ENCODE results near the gene CPAMD8. TPM values are rescaled to one million over a fixed set of nuclear protein-coding genes. Genes with fewer than 3 reads are reported as not detected.

Gene CPAMD8
- total RNA-seq, 1 donor from 2014 or later: 42.9 TPM

DNA sequence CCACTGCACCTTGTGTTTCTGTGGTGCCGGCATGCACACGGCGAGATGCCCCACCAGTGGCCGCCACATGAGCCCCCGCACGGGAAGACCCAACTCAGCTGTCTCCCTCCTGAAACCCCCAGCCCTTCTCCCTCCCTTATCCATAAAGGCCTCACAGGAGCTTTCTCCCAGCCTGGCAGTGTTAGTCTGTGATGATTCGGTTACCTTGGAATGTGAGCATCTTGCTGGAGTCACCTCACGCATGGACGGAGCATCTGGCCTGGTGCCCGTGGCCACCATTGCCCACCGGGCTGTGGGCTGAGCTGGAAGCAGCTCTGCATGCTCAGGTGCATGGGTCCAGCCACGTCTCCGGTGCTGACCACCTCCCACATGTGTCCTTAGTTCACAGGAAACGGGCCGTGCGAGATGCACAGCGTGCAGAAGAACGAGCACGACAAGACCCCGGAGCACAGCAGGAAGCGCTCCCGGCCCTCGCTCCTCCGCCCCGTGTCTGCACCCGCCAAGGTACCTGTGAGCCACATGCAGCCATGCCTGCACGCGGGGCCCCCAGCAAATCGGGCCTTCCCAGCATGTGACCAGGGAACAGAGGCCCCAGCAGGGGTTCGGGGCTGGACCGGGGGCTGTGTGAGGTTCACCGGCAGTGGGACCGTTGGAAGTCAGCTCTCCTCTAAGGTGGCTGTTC lies 175.4 kb downstream of the CPAMD8 start:
- Mint-ChIP-seq H3K4me1 (ENCODE audit: unreplicated experiment) (no peaks in the 10 kb centered on the region), H3K4me3 (no peak overlapping the region), H3K9me3 (no peaks in the 10 kb centered on the region), H3K27ac (no peak overlapping the region), H3K36me3 (peaks cover 20% of the 10 kb centered on the region), H3K27me3 (no peaks in the 10 kb centered on the region)
- DNase-seq (ENCODE audit: extremely low spot score, unreplicated experiment): no peak
- TF ChIP-seq, protein P1, sequence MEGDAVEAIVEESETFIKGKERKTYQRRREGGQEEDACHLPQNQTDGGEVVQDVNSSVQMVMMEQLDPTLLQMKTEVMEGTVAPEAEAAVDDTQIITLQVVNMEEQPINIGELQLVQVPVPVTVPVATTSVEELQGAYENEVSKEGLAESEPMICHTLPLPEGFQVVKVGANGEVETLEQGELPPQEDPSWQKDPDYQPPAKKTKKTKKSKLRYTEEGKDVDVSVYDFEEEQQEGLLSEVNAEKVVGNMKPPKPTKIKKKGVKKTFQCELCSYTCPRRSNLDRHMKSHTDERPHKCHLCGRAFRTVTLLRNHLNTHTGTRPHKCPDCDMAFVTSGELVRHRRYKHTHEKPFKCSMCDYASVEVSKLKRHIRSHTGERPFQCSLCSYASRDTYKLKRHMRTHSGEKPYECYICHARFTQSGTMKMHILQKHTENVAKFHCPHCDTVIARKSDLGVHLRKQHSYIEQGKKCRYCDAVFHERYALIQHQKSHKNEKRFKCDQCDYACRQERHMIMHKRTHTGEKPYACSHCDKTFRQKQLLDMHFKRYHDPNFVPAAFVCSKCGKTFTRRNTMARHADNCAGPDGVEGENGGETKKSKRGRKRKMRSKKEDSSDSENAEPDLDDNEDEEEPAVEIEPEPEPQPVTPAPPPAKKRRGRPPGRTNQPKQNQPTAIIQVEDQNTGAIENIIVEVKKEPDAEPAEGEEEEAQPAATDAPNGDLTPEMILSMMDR (conservative IDR thresholded peaks at IDR 0.05): no peak

DNA sequence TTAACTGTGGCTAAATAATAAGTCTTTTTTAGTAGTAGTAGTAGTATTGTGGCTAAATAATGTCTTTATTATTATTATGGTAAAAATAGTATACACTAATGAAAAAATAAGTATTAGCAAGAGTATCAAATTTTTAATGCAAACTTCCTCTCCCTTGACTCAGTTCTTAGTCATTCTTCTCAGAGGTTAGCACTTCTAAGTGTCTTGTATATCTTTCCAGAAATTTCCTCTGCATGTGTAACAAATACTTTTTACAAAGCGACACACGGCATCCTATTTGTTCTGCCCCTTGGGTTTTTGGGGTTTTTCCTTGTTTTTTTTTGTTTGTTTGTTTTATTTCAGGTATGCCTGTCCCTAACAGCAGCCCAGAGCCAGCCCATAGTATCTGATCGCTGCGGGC lies 176.5 kb downstream of the CPAMD8 start:
- no peak for DNase-seq (ENCODE audit: extremely low spot score, unreplicated experiment)
- Mint-ChIP-seq H3K27me3 (no peaks in the 10 kb centered on the region), H3K27ac (no peak overlapping the region), H3K4me1 (ENCODE audit: unreplicated experiment) (no peaks in the 10 kb centered on the region), H3K9me3 (no peaks in the 10 kb centered on the region), H3K36me3 (peaks cover 20% of the 10 kb centered on the region), H3K4me3 (no peak overlapping the region)
- TF ChIP-seq, protein P1 (conservative IDR thresholded peaks at IDR 0.05): no peak

DNA sequence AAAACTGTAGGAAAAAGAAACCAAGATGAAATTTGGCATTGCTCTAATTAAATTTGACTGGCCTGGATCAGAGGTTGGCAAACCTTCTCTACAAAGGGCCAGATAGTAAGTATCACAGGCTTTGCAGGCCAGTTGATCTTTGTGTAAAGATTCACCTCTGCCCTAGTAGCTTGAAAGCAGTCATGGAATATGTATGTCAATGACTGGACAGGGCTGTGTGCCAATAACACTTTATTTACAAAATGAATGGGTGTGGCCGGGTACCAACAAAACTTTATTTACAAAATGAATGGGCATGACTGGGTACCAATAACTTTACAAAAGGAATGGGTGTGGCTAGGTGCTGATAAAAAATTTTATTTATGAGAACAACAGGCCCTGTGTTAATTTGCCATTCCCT lies 177.4 kb downstream of the CPAMD8 start:
- Mint-ChIP-seq H3K36me3 (peaks cover 14% of the 10 kb centered on the region), H3K4me1 (ENCODE audit: unreplicated experiment) (no peaks in the 10 kb centered on the region), H3K27me3 (no peaks in the 10 kb centered on the region), H3K4me3 (no peak overlapping the region), H3K27ac (no peak overlapping the region), H3K9me3 (no peaks in the 10 kb centered on the region)
- TF ChIP-seq, protein P1 (conservative IDR thresholded peaks at IDR 0.05): no peak
- DNase-seq (ENCODE audit: extremely low spot score, unreplicated experiment): no peak

DNA sequence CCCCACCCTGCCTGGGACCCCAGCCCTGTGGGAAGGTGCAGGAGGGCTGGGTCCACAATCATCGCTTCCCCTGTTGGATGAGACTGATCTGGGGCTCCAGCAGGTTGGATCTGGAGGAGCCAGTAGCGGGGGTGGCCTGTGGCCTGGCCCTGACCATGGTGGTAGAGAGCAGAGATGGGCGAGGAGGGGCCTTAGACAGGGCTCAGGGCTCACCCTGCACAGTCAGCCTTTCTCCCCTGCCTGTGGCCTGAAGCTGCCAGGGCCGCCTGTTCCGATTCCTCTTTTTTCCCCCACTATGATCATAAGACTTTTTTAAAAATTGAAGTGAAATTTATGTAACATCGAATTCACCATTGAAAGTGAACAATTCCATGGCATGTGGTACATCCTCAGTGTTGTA lies 179.2 kb downstream of the CPAMD8 start:
- no peaks in the 10 kb centered on the region for H3K27me3 Mint-ChIP-seq
- no peaks in the 10 kb centered on the region for H3K4me1 Mint-ChIP-seq (ENCODE audit: unreplicated experiment)
- TF ChIP-seq, protein P1 (conservative IDR thresholded peaks at IDR 0.05): no peak
- no peak overlapping the region for H3K27ac Mint-ChIP-seq
- no peak overlapping the region for H3K4me3 Mint-ChIP-seq
- peaks cover 14% of the 10 kb centered on the region for H3K36me3 Mint-ChIP-seq
- H3K9me3 Mint-ChIP-seq: no peaks in the 10 kb centered on the region
- DNase-seq (ENCODE audit: extremely low spot score, unreplicated experiment): no peak

DNA sequence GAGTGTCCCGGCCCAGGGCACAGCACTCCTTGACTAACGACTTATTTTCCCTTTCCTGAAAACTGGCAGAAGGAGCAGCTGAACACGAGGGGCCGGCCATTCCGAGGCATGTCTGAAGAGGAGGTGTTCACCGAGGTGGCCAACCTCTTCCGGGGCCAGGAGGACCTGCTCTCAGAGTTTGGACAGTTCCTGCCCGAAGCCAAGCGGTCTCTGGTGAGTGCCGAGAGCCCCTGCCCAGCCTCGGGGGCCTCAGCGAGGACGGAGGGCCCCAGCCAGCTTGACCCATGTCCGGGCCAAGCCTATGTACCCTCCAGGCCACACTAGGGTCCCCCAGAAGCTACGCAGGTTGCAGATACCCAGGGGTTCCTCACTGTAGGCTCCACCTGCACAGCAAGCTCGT lies 179.7 kb downstream of the CPAMD8 start:
- Mint-ChIP-seq H3K27me3 (no peaks in the 10 kb centered on the region), H3K27ac (no peak overlapping the region), H3K4me1 (ENCODE audit: unreplicated experiment) (no peaks in the 10 kb centered on the region), H3K9me3 (no peaks in the 10 kb centered on the region), H3K4me3 (no peak overlapping the region), H3K36me3 (peaks cover 14% of the 10 kb centered on the region)
- TF ChIP-seq, protein P1 (conservative IDR thresholded peaks at IDR 0.05): no peak
- no peak for DNase-seq (ENCODE audit: extremely low spot score, unreplicated experiment)

Other genes starting within 250 kb of the CPAMD8 start
- gene SIN3B, start 197.4 kb downstream of the CPAMD8 start, total RNA-seq (ENCODE audit: low replicate concordance): 58.9 and 71.2 TPM in 2 replicates
- gene F2RL3, start 137.8 kb downstream of the CPAMD8 start, total RNA-seq (ENCODE audit: low replicate concordance): not detected in 2 replicates
- gene HAUS8, start 48.6 kb upstream of the CPAMD8 start, total RNA-seq (ENCODE audit: low replicate concordance): 10.7 and 18.8 TPM in 2 replicates
- gene MYO9B, start 49.0 kb upstream of the CPAMD8 start, total RNA-seq (ENCODE audit: low replicate concordance): 71.7 and 83.8 TPM in 2 replicates
- 18.7 and 22.3 TPM in 2 replicates for gene USE1, start 188.5 kb upstream of the CPAMD8 start, total RNA-seq (ENCODE audit: low replicate concordance)
- gene OCEL1, start 199.4 kb upstream of the CPAMD8 start, total RNA-seq (ENCODE audit: low replicate concordance): 19.2 and 23.8 TPM in 2 replicates
- 70.9 and 94.2 TPM in 2 replicates for gene NR2F6, start 219.1 kb upstream of the CPAMD8 start, total RNA-seq (ENCODE audit: low replicate concordance)
- gene USHBP1, start 237.9 kb upstream of the CPAMD8 start, total RNA-seq (ENCODE audit: low replicate concordance): 0.29 TPM in 1 of 2 replicates, not detected in the other
- gene BABAM1, start 240.6 kb upstream of the CPAMD8 start, total RNA-seq (ENCODE audit: low replicate concordance): 84.6 and 93.3 TPM in 2 replicates

All from type B pancreatic cell (in vitro differentiated cells).